Omental fat pad (tissue), 4 donors: Measurements from ENCODE around the gene GRB10. TPM values are rescaled to one million over a fixed set of nuclear protein-coding genes. Genes with fewer than 3 reads are reported as not detected.

Experiments
- ATAC-seq: fragments of 150-250 bp; one replicate; pipeline ENCODE4 v1.9.1; 2016; ENCODE audit warnings: mild to moderate bottlenecking, moderate library complexity; ENCODE audit not compliant: low FRiP score
- DNase-seq: peaks from one replicate; pipeline ENCODE4 v3.0.0-alpha.2; 2019; ENCODE audit warnings: low spot score
- total RNA-seq, 4 donors: library from RNA; depleted of rRNA; stranded (reverse); fragments of >200 nt; gene quantifications; one replicate each; pipeline ENCODE4 v1.1.0, GENCODE V29; 2016
- TF ChIP-seq, protein P1 (sequence below), 3 donors: fragments of 450-650 bp; IDR thresholded peaks; one replicate each; pipeline ENCODE4 v1.5.1; 2016 to 2017; ENCODE audit warnings: antibody characterized with exemption in 3 of 3, mild to moderate bottlenecking in 3 of 3, moderate library complexity in 2 of 3

Gene GRB10
- total RNA-seq, 4 donors from 2014 or later = 64.6 to 100 (median 75.3) TPM

DNA sequence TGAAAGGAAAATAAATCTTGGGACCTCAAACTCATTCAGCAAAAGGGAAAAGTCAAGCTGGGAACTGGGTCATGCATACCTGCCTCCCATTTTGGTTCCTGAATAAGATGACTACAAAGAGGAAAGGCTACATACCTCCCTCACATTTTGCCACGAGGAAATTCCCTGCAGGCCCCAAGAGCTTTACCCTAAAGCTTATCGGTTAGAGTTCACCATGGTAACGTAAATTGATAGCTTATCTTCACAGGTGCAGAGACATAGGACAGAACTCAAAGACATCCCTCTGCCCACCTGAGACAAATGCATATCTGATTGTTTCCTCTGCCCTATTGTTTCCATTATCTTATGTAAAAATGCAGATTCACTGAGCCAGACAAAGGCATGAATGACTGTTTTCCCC is 31.5 kb upstream of the GRB10 start:
- DNase-seq (no peak), ATAC-seq (no peak)
- TF ChIP-seq, protein P1, sequence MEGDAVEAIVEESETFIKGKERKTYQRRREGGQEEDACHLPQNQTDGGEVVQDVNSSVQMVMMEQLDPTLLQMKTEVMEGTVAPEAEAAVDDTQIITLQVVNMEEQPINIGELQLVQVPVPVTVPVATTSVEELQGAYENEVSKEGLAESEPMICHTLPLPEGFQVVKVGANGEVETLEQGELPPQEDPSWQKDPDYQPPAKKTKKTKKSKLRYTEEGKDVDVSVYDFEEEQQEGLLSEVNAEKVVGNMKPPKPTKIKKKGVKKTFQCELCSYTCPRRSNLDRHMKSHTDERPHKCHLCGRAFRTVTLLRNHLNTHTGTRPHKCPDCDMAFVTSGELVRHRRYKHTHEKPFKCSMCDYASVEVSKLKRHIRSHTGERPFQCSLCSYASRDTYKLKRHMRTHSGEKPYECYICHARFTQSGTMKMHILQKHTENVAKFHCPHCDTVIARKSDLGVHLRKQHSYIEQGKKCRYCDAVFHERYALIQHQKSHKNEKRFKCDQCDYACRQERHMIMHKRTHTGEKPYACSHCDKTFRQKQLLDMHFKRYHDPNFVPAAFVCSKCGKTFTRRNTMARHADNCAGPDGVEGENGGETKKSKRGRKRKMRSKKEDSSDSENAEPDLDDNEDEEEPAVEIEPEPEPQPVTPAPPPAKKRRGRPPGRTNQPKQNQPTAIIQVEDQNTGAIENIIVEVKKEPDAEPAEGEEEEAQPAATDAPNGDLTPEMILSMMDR (IDR thresholded peaks at IDR 0.05) = no peak

DNA sequence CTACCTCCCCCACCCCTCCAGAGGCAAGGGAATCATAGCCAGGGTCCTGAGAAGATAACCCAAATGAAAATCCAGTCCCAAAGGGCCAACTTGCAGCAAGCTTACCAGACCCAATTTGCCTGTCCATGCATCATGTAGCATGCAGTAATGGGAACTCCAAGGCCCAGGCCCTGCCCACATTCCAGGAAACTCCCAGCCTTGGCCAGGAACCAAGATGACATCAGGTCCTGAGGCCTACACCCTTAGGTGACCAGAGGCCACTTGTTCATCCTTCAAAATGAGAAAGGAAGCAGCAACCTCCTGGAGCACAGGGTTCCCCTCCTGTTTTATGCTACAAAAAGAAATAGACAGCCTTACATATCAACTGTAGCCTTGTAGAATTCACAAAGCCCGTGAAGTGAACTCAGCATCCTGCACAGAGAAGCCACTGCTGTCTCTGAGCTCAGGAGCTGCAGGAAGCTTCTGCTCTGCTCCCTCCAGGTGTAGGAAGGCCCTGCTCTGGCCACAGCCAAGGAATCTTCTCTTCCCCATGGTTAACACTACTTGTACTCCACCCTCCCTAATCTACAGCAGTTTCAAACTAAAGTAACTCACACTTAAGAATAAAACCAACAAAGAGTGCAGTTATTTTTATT is 30.3 kb upstream of the GRB10 start:
- TF ChIP-seq, protein P1 (IDR thresholded peaks at IDR 0.05) = no peak
- peak; percentile 86 for ATAC-seq
- peak; percentile 54 for DNase-seq

DNA sequence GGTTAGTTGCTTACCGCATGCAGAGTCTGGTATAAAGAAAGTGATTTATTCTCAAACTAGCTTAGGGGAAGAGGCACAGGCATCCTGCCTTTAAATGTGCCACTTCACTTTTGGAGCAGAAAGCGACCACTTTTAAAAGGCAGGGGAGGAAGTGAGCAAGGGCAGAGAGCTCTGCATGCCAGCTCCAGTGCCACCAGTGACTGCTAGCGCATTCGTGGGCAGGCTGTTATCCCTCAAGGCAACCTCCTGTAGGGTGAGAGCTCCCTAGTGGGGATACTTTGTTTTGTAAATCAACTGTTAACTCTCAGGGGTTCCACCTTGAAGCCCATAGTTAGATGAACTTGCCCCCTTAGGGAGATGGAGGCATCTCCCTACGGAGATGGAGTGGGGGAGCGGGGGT is 29.4 kb upstream of the GRB10 start:
- TF ChIP-seq, protein P1 (IDR thresholded peaks at IDR 0.05) = no peak
- DNase-seq (no peak), ATAC-seq (no peak)

DNA sequence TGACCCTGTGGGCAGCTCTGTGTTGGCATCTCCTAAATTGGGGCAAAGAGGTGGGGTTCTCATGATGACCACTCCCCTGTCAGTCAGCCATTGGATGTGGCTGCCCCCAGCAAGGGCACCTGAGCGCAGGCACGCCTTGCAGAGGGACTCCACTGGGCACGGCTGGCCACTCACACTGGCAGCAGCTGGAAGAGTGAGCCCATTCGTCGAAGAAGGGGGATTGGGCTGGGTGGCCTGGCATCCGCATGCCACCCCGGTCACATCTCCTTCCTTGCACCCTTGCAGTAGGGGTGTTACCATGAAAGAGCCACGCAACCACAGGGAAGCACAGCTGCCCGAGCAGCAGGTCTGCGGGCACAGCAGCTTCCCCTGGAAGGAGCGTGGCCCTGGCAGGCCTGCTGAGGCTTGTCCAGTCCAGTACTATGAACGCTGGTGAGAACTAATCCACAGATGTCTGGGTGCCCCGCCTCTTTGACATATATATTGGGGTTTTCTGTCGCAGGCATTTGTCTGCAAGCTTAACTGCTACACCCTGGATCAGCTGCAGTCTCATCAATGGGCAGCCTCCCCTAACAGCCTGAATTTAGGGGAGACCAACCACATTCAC is 25.7 kb upstream of the GRB10 start:
- TF ChIP-seq, protein P1 (IDR thresholded peaks at IDR 0.05) = no peak
- no peak for ATAC-seq

DNA sequence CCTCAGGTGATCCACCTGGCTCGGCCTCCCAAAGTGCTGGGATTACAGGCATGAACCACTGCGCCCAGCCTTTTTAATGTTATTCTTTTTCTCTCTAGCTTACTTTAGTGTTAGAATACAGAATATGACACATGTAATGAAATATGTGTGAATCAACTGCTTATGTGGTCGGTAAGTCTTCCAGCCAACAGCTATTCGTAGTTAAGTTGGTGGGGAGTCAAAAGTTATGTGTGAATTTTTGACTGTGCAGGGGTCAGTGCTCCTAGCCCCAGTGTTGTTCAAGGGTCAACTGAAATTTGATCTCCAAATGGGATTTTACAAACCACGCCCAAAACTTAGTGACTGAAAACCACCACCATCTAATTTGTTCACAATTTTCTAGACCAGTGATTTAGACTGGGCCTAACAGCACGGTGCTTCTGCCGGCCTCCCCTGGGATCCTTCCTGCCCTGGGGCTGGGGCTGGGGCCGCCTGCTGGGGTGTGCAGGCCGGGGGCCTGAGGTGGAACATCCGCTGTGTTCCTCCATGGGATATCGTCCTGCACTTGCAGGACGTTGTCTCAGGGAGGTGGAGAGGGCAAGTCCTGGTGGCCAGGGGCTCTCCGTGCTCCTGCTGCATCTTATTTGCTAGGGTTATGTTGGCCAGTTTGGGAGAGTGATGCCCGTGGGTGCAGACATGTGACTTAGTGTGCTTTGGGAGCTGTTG is 24.5 kb upstream of the GRB10 start:
- no peak for DNase-seq
- no peak for ATAC-seq
- TF ChIP-seq, protein P1 (IDR thresholded peaks at IDR 0.05) = no peak

More for the DNA sequence above, 25.7 kb upstream of the GRB10 start:
- DNase-seq = no peak

DNA sequence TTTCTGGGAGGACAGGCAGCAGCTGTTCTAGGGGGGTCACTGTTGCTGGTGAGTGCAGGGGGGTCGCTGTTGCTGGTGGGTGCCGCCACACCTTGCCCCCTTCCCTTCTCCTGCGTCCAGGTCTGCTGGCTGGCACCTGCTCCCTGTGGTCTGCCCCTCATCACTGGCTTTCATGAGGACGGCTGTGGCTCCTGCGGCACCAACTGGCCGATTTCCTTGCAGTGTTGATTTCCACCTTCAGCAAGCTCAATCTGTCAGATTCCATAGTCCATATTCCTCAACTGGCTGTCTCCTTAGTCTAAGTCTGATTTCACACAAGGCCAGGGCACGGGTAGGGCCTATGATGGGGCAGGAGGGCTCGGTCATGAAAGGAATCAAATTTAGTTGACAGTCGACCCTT is 23.4 kb upstream of the GRB10 start:
- ATAC-seq (no peak), DNase-seq (no peak)
- TF ChIP-seq, protein P1 (IDR thresholded peaks at IDR 0.05) = no peak
